A549 treated with dexamethasone at 1 μM for 4 hours (cell line): Measurements from ENCODE around the gene OR8J3. TPM values are rescaled to one million over a fixed set of nuclear protein-coding genes. Genes with fewer than 3 reads are reported as not detected.

Source experiments
- total RNA-seq: library from RNA; stranded (reverse); fragments of 200-300 nt; extraction: Qiagen RNA extraction; gene quantifications from 5 replicates; pipeline ENCODE4 v1.2.3, GENCODE V29; 2022

The OR8J3 gene, protein sequence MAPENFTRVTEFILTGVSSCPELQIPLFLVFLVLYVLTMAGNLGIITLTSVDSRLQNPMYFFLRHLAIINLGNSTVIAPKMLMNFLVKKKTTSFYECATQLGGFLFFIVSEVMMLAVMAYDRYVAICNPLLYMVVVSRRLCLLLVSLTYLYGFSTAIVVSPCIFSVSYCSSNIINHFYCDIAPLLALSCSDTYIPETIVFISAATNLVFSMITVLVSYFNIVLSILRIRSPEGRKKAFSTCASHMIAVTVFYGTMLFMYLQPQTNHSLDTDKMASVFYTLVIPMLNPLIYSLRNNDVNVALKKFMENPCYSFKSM
- not detected in 5 replicates for total RNA-seq

DNA sequence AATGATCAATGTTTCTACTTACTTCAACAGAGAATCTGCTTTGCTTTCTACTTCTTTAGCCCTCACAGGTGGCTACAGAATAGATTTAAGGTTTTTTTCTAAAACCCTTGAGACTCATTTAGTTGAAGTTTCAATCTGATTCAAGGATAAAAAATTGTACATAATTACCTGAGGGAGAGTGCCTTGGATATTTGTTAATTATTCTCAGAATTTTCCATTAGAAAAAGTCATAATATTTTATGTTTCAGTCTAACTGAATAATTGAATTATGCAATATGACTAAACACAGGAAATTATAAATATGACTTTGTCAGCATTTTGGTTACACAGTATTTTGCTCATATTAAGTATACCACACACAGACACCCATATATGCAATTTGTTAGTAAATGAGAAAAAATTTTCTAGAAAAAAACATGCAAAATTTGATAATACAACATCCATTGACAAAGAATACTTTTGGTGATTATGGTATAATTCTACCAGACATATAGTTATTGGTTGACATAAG is at the start of gene OR8J3:
Gene OR8J3, minus strand, starts transcription at position 51 of the 511 bp plus-strand sequence. CDS start 2,483 bp downstream, outside the sequence.

DNA sequence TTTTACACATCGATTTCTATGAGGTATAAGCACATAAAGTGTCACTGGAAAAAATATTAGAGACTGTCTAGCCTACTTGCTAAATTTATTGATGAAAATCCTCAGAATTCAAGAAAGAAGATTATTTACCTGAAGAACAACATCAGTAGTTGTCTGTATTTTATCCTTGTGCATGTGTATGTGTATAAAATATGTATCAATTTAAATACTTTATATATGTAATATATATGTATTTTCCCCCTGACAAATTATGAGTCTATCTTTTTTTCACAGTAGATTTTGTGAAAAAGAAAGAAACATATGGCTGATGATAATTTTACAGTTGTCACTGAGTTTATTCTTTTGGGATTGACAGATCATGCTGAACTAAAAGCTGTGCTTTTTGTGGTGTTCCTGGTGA is 36.3 kb upstream of the OR8J3 start, which contains the start of gene OR5J2:
Gene OR5J2, plus strand, starts transcription at position 301 of the 400 bp plus-strand sequence. Its CDS starts 0 bp downstream, at position 301.

DNA sequence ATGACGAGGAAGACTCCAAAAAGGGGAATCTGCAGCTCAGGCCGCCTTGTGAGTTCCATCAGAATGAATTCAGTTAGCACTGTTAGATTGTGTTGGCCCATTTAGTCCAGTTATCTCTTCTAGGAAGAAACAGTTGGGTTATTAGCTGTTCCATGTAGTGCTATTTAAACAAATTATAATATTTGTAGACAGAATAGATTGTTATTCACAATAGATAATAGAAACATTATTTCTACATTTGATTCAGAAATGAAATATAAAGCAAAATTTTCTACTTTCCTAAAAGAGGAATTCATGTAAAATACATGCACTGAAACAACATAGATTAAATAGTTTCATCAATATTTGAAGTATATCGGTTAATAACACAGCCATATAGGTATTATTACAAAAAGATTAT is 20.2 kb upstream of the OR8J3 start, which contains the start of gene OR8K5:
Gene OR8K5, minus strand, starts transcription at position 101 of the 400 bp plus-strand sequence. Its CDS starts 0 bp downstream, at position 101.

DNA sequence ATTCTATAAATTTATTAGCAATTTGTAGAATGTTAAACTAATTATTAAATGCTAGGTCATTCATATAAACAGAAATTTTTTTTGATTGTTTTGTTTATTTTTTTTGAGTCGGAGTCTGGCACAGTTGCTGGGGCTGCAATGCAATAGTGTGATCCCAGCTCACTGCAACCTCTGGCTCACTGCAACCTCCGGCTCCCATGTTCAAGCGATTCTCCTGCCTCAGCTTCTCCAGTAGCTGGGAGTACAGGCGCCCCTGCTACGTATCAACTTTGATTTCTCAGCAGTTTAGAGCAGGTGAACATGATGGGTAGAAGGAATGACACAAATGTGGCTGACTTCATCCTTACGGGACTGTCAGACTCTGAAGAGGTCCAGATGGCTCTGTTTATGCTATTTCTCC is 17.9 kb downstream of the OR8J3 start, which contains the start of gene OR8H3:
Gene OR8H3, plus strand, starts transcription at position 301 of the 400 bp plus-strand sequence. Its CDS starts 0 bp downstream, at position 301.

DNA sequence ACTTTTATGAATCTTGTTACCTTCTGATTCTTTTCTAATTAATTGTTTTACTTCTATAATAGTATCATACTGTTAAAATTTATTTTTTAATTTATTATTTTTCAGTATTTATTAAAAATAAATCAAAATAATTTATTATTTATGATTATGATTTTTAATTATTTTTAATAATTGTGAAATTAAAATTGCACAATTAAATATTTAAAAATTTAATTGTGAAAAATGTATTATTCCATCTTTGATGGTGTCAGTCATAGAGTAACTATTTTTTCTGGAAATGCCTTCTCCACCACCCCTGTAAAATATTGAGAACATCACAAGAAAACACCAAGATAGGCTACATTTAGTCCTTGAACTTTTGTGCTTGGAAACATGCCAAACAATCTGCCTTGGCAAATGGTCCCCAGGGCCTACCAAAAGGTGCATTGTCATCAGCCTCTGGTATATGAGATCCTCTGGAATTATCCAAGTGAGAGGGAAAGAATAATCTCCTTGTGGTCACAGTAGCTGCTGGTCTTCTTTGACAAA is 36.7 kb downstream of the OR8J3 start, which contains the start of gene OR8H2:
Gene OR8H2, plus strand, starts transcription at position 478 of the 528 bp plus-strand sequence. CDS start 1,356 bp downstream, outside the sequence.

DNA sequence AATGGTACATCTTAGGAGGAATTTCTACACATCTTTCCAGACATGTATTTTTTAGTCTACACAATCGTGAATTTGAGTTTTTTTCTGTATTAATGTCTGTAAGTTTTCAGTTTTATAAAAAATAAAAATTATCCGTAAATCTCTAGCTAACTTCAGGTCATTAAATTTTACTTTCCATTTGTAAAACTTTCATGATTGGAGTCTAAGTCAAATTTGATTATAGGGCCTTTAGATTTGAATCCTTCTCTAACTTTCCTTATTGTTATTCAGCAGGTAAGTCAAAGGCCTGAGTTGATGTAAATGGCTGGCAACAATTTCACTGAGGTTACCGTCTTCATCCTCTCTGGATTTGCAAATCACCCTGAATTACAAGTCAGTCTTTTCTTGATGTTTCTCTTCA is 47.0 kb downstream of the OR8J3 start, which contains the start of gene OR8I2:
Gene OR8I2, plus strand, starts transcription at position 301 of the 400 bp plus-strand sequence. Its CDS starts 0 bp downstream, at position 301.

Other genes starting within 250 kb of the OR8J3 start
- gene OR5W2, start 225.6 kb downstream of the OR8J3 start, total RNA-seq: not detected in 5 replicates
- not detected in 5 replicates for gene OR5I1, start 203.8 kb downstream of the OR8J3 start, total RNA-seq
- not detected in 5 replicates for gene OR10AG1, start 170.3 kb downstream of the OR8J3 start, total RNA-seq
- gene OR5F1, start 145.6 kb downstream of the OR8J3 start, total RNA-seq: not detected in 5 replicates
- gene OR5AS1, start 112.5 kb downstream of the OR8J3 start, total RNA-seq: not detected in 5 replicates
- not detected in 5 replicates for gene OR8I2, start 46.9 kb downstream of the OR8J3 start, total RNA-seq
- gene OR8H2, start 36.5 kb downstream of the OR8J3 start, total RNA-seq: not detected in 5 replicates
- not detected in 5 replicates for gene OR8H3, start 17.8 kb downstream of the OR8J3 start, total RNA-seq
- gene OR8K5, start 20.1 kb upstream of the OR8J3 start, total RNA-seq: not detected in 5 replicates
- not detected in 5 replicates for gene OR5J2, start 36.4 kb upstream of the OR8J3 start, total RNA-seq
- gene OR5T2, start 94.1 kb upstream of the OR8J3 start, total RNA-seq: not detected in 5 replicates
- not detected in 5 replicates for gene OR5T3, start 112.1 kb upstream of the OR8J3 start, total RNA-seq
- not detected in 5 replicates for gene OR5T1, start 134.0 kb upstream of the OR8J3 start, total RNA-seq
- gene OR8H1, start 152.1 kb upstream of the OR8J3 start, total RNA-seq: not detected in 5 replicates
- gene OR8K3, start 174.9 kb upstream of the OR8J3 start, total RNA-seq: not detected in 5 replicates
- not detected in 5 replicates for gene OR8K1, start 205.8 kb upstream of the OR8J3 start, total RNA-seq
- gene OR8J1, start 214.1 kb upstream of the OR8J3 start, total RNA-seq: not detected in 5 replicates
- gene OR8U1, start 235.4 kb upstream of the OR8J3 start, total RNA-seq: not detected in 5 replicates